H1 (cell line): Measurements from ENCODE around the gene C20orf173. TPM values are rescaled to one million over a fixed set of nuclear protein-coding genes. Genes with fewer than 3 reads are reported as not detected.

Experiments used
- CTCF ChIA-PET: fragments of 300-600 bp; sonication (Branson Sonifier 250); formaldehyde crosslinking; loops from one replicate; lab custom pipeline; 2021; ENCODE audit not compliant: partially characterized antibody; lab: Charles Lee
- POLR2A ChIA-PET: fragments of 300-600 bp; sonication (Branson Sonifier 250); formaldehyde crosslinking; loops from one replicate; lab custom pipeline; 2021; ENCODE audit warnings: inconsistent platforms; ENCODE audit not compliant: partially characterized antibody; lab: Charles Lee
- DNase-seq, 2 experiments: peaks; one replicate each; pipeline versions ENCODE4 v3.0.0 to v3.0.0-alpha.2; 2010 to 2022; ENCODE audit warnings: low spot score in 2 of 2, low read depth in 1 of 2, mixed read lengths in 1 of 2
- FAIRE-seq: peaks from 2 replicates; lab custom pipeline; 2011; peaks lifted over from hg19 to GRCh38; lab: Jason Lieb, UNC
- H2AFZ ChIP-seq: 2 replicates; pipeline ENCODE4 v1.8.1; 2012; ENCODE audit warnings: low read length, inconsistent platforms
- H2AK5ac ChIP-seq: 2 replicates; pipeline ENCODE4 v1.6.1; 2013; ENCODE audit warnings: low read depth, low read length
- H2BK120ac ChIP-seq: replicated peaks from 2 replicates; pipeline ENCODE3; 2013; ENCODE audit warnings: low read depth, low read length, inconsistent platforms
- H2BK12ac ChIP-seq: 2 replicates; pipeline ENCODE4 v1.6.1; 2013; ENCODE audit warnings: low read depth, low read length
- H2BK15ac ChIP-seq: 2 replicates; pipeline ENCODE4 v1.6.1; 2013; ENCODE audit warnings: low read length
- H2BK20ac ChIP-seq: 2 replicates; pipeline ENCODE4 v1.6.1; 2013; ENCODE audit warnings: low read length
- H2BK5ac ChIP-seq: 2 replicates; pipeline ENCODE4 v1.6.1; 2013; ENCODE audit warnings: low read depth, low read length
- H3K14ac ChIP-seq: 2 replicates; pipeline ENCODE4 v1.6.1; 2013; ENCODE audit warnings: inconsistent platforms; ENCODE audit not compliant: insufficient read length
- H3K18ac ChIP-seq: 2 replicates; pipeline ENCODE4 v1.6.1; 2013; ENCODE audit warnings: low read length; ENCODE audit errors: extremely low read depth
- H3K23ac ChIP-seq: 2 replicates; pipeline ENCODE4 v1.6.1; 2013; ENCODE audit warnings: inconsistent platforms; ENCODE audit not compliant: insufficient read length
- H3K23me2 ChIP-seq: 2 replicates; pipeline ENCODE4 v1.6.1; 2013; ENCODE audit warnings: low read depth, low read length
- H3K27ac ChIP-seq: 2 replicates; pipeline ENCODE4 v1.6.1; 2011; ENCODE audit warnings: low read depth, low read length, inconsistent platforms
- H3K27me3 ChIP-seq, 4 experiments: replicated peaks in 1 of 4; 1 replicate in 1 of 4; 2 replicates in 3 of 4; pipeline versions ENCODE4 v1.6.1 to v1.8.1; 2011 to 2013; ENCODE audit warnings: low read length in 3 of 4, mild to moderate bottlenecking in 3 of 4, inconsistent platforms in 2 of 4, mixed read lengths in 2 of 4, moderate library complexity in 1 of 4; ENCODE audit not compliant: control insufficient read depth in 3 of 4, insufficient read depth in 3 of 4; ENCODE audit errors: extremely low read depth in 1 of 4
- H3K36me3 ChIP-seq, 4 experiments: 2 replicates each; pipeline versions ENCODE4 v1.6.1 to v1.8.1; 2011 to 2013; ENCODE audit warnings: mild to moderate bottlenecking in 4 of 4, low read length in 3 of 4, moderate library complexity in 2 of 4, control low read depth in 1 of 4, inconsistent platforms in 1 of 4; ENCODE audit not compliant: insufficient read depth in 4 of 4, control insufficient read depth in 2 of 4
- H3K4ac ChIP-seq: replicated peaks from 2 replicates; pipeline ENCODE3; 2013; ENCODE audit warnings: low read length, low read depth, mixed read lengths, inconsistent platforms; ENCODE audit not compliant: insufficient read length
- H3K4me1 ChIP-seq, 4 experiments: replicated peaks in 1 of 4; 1 replicate in 1 of 4; 2 replicates in 3 of 4; pipeline versions ENCODE4 v1.6.1 to v1.8.1; 2011 to 2013; ENCODE audit warnings: low read length in 3 of 4, inconsistent platforms in 2 of 4, mixed read lengths in 1 of 4; ENCODE audit not compliant: insufficient read depth in 4 of 4, control insufficient read depth in 3 of 4
- H3K4me2 ChIP-seq, 2 experiments: 2 replicates each; pipeline versions ENCODE4 v1.6.1 to v1.8.1; 2011 to 2013; ENCODE audit warnings: low read depth in 2 of 2, low read length in 2 of 2, control low read depth in 1 of 2, inconsistent platforms in 1 of 2, mild to moderate bottlenecking in 1 of 2; ENCODE audit not compliant: insufficient read depth in 1 of 2
- H3K4me3 ChIP-seq, 4 experiments: fragments of 200-600, 300-600 bp in 1 of 4; sonication (generic), shearing (Covaris generic), sonication (Bioruptor Twin) in 1 of 4; 2 replicates each; pipeline versions ENCODE4 v1.5.1 to v1.8.1; 2011 to 2016; ENCODE audit warnings: low read length in 4 of 4, low read depth in 3 of 4, control low read depth in 2 of 4, inconsistent platforms in 2 of 4, mild to moderate bottlenecking in 2 of 4, mixed read lengths in 1 of 4, moderate library complexity in 1 of 4; ENCODE audit not compliant: insufficient read depth in 2 of 4; ENCODE audit errors: extremely low read depth in 1 of 4
- H3K56ac ChIP-seq: replicated peaks from 2 replicates; pipeline ENCODE3; 2013; ENCODE audit warnings: low read depth, mild to moderate bottlenecking, mixed read lengths, low read length, inconsistent platforms; ENCODE audit not compliant: insufficient read length
- H3K79me1 ChIP-seq: 2 replicates; pipeline ENCODE4 v1.6.1; 2013; ENCODE audit warnings: low read depth, low read length, control low read depth
- H3K79me2 ChIP-seq, 2 experiments: 2 replicates each; pipeline versions ENCODE4 v1.6.1 to v1.8.1; 2012 to 2013; ENCODE audit warnings: low read length in 2 of 2, mild to moderate bottlenecking in 2 of 2, inconsistent platforms in 1 of 2; ENCODE audit not compliant: insufficient read depth in 2 of 2, control insufficient read depth in 1 of 2
- H3K9ac ChIP-seq, 4 experiments: replicated peaks in 1 of 4; 1 replicate in 1 of 4; 2 replicates in 3 of 4; pipeline versions ENCODE4 v1.6.1 to v1.8.1; 2011 to 2013; ENCODE audit warnings: low read depth in 3 of 4, low read length in 3 of 4, control low read depth in 2 of 4, mild to moderate bottlenecking in 2 of 4, moderate library complexity in 2 of 4, inconsistent platforms in 1 of 4; ENCODE audit errors: extremely low read depth in 1 of 4
- H3K9me3 ChIP-seq, 2 experiments: 2 replicates each; pipeline versions ENCODE4 v1.6.1 to v1.8.1; 2012 to 2013; ENCODE audit warnings: mild to moderate bottlenecking in 2 of 2, moderate library complexity in 2 of 2, control low read depth in 1 of 2, inconsistent platforms in 1 of 2, low read depth in 1 of 2, low read length in 1 of 2, mixed read lengths in 1 of 2; ENCODE audit not compliant: insufficient read depth in 2 of 2
- H4K20me1 ChIP-seq, 2 experiments: replicated peaks in 1 of 2; 2 replicates each; pipeline versions ENCODE3 to v1.8.1; 2011 to 2013; ENCODE audit warnings: inconsistent platforms in 2 of 2, low read length in 2 of 2, mild to moderate bottlenecking in 1 of 2; ENCODE audit not compliant: insufficient read depth in 2 of 2, control insufficient read depth in 1 of 2
- H4K5ac ChIP-seq: 2 replicates; pipeline ENCODE4 v1.6.1; 2013; ENCODE audit warnings: low read length, low read depth, mixed read lengths, inconsistent platforms; ENCODE audit not compliant: insufficient read length
- H4K8ac ChIP-seq: 2 replicates; pipeline ENCODE4 v1.8.0; 2013; ENCODE audit warnings: mild to moderate bottlenecking, moderate library complexity, low read length, inconsistent platforms; ENCODE audit not compliant: insufficient read depth; ENCODE audit errors: extremely low read depth
- H4K91ac ChIP-seq: replicated peaks from 2 replicates; pipeline ENCODE3; 2013; ENCODE audit warnings: low read length, mixed read lengths, inconsistent platforms; ENCODE audit not compliant: insufficient read length
- BACH1 ChIP-seq: IDR thresholded peaks from 2 replicates; pipeline ENCODE4 v1.6.1; 2012; ENCODE audit warnings: low read length, improper control_type of control experiment
- CBX8 ChIP-seq: fragments of 300-800, 300-1000 bp; sonication (generic); IDR thresholded peaks from 2 replicates; pipeline ENCODE4 v1.7.1; 2016; ENCODE audit warnings: low read depth, low read length, borderline replicate concordance
- CEBPB ChIP-seq: IDR thresholded peaks from 2 replicates; pipeline ENCODE4 v1.6.1; 2012; ENCODE audit warnings: low read depth, low read length
- CHD1 ChIP-seq: IDR thresholded peaks from 2 replicates; pipeline ENCODE4 v1.6.1; 2012; ENCODE audit warnings: low read depth, low read length, improper control_type of control experiment
- NRF1 ChIP-seq: IDR thresholded peaks from 2 replicates; pipeline ENCODE4 v1.6.1; 2011; ENCODE audit warnings: mild to moderate bottlenecking, low read depth, low read length, improper control_type of control experiment
- PHF8 ChIP-seq: fragments of 200-600 bp; sonication (generic); conservative IDR thresholded peaks from 2 replicates; pipeline ENCODE4 v1.7.1; 2012; ENCODE audit warnings: low read depth, mild to moderate bottlenecking, inconsistent platforms, low read length, moderate library complexity
- POU5F1 ChIP-seq: IDR thresholded peaks from 2 replicates; pipeline ENCODE4 v1.6.1; 2011; ENCODE audit warnings: low read depth, mild to moderate bottlenecking, low read length, moderate library complexity
- RXRA ChIP-seq: IDR thresholded peaks from 2 replicates; pipeline ENCODE4 v1.6.1; 2011; ENCODE audit warnings: low read depth, mild to moderate bottlenecking, low read length, moderate library complexity; ENCODE audit not compliant: insufficient read depth
- SAP30 ChIP-seq: fragments of 300-600 bp; sonication (generic); IDR thresholded peaks from 2 replicates; pipeline ENCODE4 v1.7.1; 2012; ENCODE audit warnings: low read length, moderate library complexity, mild to moderate bottlenecking, inconsistent platforms; ENCODE audit not compliant: insufficient read depth, insufficient replicate concordance
- SIRT6 ChIP-seq: IDR thresholded peaks from one replicate; pipeline ENCODE4 v1.7.1; 2012; ENCODE audit warnings: low read length, inconsistent platforms
- SP1 ChIP-seq: IDR thresholded peaks from 2 replicates; pipeline ENCODE4 v1.6.1; 2011; ENCODE audit warnings: low read depth, low read length
- SP4 ChIP-seq: IDR thresholded peaks from 2 replicates; pipeline ENCODE4 v1.6.1; 2012; ENCODE audit warnings: low read length, inconsistent platforms
- SRF ChIP-seq: IDR thresholded peaks from 2 replicates; pipeline ENCODE4 v1.6.1; 2011; ENCODE audit warnings: mild to moderate bottlenecking, low read depth, low read length, moderate library complexity
- TCF12 ChIP-seq: IDR thresholded peaks from 2 replicates; pipeline ENCODE4 v1.6.1; 2011; ENCODE audit warnings: low read depth, mild to moderate bottlenecking, low read length
- WGBS, 2 experiments: shearing (Covaris generic) in 1 of 2; methylation state at CpG; one replicate each; pipeline versions ENCODE4 v1.1.6 to v1.1.7; 2013 to 2015; ENCODE audit warnings: low lambda C conversion rate in 2 of 2, mixed read lengths in 2 of 2, inconsistent platforms in 1 of 2, low coverage in 1 of 2, missing lambda C conversion rate in 1 of 2; ENCODE audit not compliant: insufficient replicate concordance in 2 of 2, insufficient coverage in 1 of 2, insufficient read length in 1 of 2; ENCODE audit errors: extremely low coverage in 1 of 2, missing lambda C conversion rate in 1 of 2; 5-methylcytosine and 5-hydroxymethylcytosine counted together
- polyA plus RNA-seq, 7 experiments: library from polyadenylated mRNA; depleted of rRNA in 3 of 7; stranded (reverse) in 5 of 7; unstranded in 2 of 7; fragments of >200 nt in 5 of 7; fragments of 200-250 nt in 2 of 7; gene quantifications; 1 replicate in 5 of 7; 2 replicates in 1 of 7; 4 replicates in 1 of 7; pipeline versions ENCODE4 v1.2.1 to v1.2.3, GENCODE V29; 2011 to 2013; ENCODE audit warnings: missing spikeins in 2 of 7, mixed read lengths in 2 of 7
- total RNA-seq: library from RNA; stranded (reverse); fragmentation: NEBNext Ultra II Directional; extraction: Animal tissue kit (Norgen Biotek cat#: 25700); gene quantifications from 2 replicates; pipeline ENCODE4 v1.2.1, GENCODE V29; 2021

Gene C20orf173
- total and polyA plus RNA-seq, 2 of the 8 experiments (the other 6 are each of a cell fraction or from before 2014, with no cell fraction given) = not detected

- no peak overlapping the region for H3K4ac ChIP-seq
- H3K4me3 ChIP-seq = no peak overlapping the region
- peaks cover 0 to 4% (median 2%) of the 10 kb centered on the region in 4 experiments; a peak in 4 of 7 replicates for H3K4me1 ChIP-seq
- H4K8ac ChIP-seq = no peak overlapping the region
- H3K18ac ChIP-seq = no peak overlapping the region
- 0 out of 2 replicates have a peak, but pooled peaks cover 2% of the 10 kb centered on the region for H3K23me2 ChIP-seq
- H3K9ac ChIP-seq = no peak overlapping the region
- H2BK15ac ChIP-seq = no peak overlapping the region
- H3K27ac ChIP-seq = no peak overlapping the region
- FAIRE-seq (no peak), DNase-seq (no peak)
- no peak overlapping the region for H2AFZ ChIP-seq
- no peak overlapping the region for H2BK120ac ChIP-seq
- TF ChIP-seq PHF8 (no peak), SAP30 (no peak), SRF (no peak), BACH1 (no peak), CEBPB (no peak), CBX8 (no peak), TCF12 (no peak), POU5F1 (no peak), SP4 (no peak), RXRA (no peak), NRF1 (no peak), SIRT6 (no peak), CHD1 (no peak), SP1 (no peak)
- H3K56ac ChIP-seq = no peak overlapping the region
- ChIA-PET POLR2A (interaction anchor here (0.7 to 4.4 kb wide), 5 partner anchors 11 to 86 kb away, joined by 3 to 18 read pairs (median 3); no protein-coding TSS in a partner anchor), CTCF (interaction anchor here (1.6 kb wide), 1 partner anchor 10 kb away, joined by 5 read pairs; no protein-coding TSS in a partner anchor)
- H2BK12ac ChIP-seq = no peak overlapping the region
- H3K14ac ChIP-seq = no peak overlapping the region
- H2BK5ac ChIP-seq = no peak overlapping the region
- H3K23ac ChIP-seq = no peak overlapping the region
- no peaks in the 10 kb centered on the region for H3K79me2 ChIP-seq
- H2BK20ac ChIP-seq = no peak overlapping the region
- no peak overlapping the region for H4K91ac ChIP-seq
- peaks cover 2 to 37% (median 8%) of the 10 kb centered on the region in 4 experiments; a peak in 6 of 8 replicates for H3K36me3 ChIP-seq
- H2AK5ac ChIP-seq = no peak overlapping the region
- H4K20me1 ChIP-seq = peaks cover 0 to 6% of the 10 kb centered on the region in 2 experiments
- 0 out of 2 replicates have a peak, but pooled peaks cover under 1% of the 10 kb centered on the region for H3K79me1 ChIP-seq
- no peak overlapping the region for H3K4me2 ChIP-seq
- no peak overlapping the region for H4K5ac ChIP-seq
- no peaks in the 10 kb centered on the region for H3K27me3 ChIP-seq
- 96% methylated on average over 8 of the region's 8 CpGs; no CpG with 5 or more reads in 1 of the 2 experiments for WGBS, 2 experiments
- H3K9me3 ChIP-seq = no peaks in the 10 kb centered on the region
Measured at GRCh38 chr20:35556871-35557270, 27.4 kb upstream of the C20orf173 start.
